GM21423 (cell line): ENCODE results near the gene EMID1.

Experiments
- ATAC-seq: cut with Tn5 transposase; IDR thresholded peaks from one replicate; pipeline ENCODE4 v1.9.1; 2021; ENCODE audit warnings: mild to moderate bottlenecking, moderate library complexity; ENCODE audit not compliant: unreplicated experiment

The EMID1 gene

GRCh38 chr22:29205594-29206371 is at the start of gene EMID1:
EMID1 (plus strand) TSS chr22:29205896; CDS start chr22:29206039, 143 bp downstream.
- no peak for ATAC-seq

- ATAC-seq = no peak
Observed at GRCh38 chr22:29155966-29156365, 49.7 kb upstream of the EMID1 start.

- no peak for ATAC-seq
Observed at GRCh38 chr22:29156507-29156906, 49.2 kb upstream of the EMID1 start.

DNA sequence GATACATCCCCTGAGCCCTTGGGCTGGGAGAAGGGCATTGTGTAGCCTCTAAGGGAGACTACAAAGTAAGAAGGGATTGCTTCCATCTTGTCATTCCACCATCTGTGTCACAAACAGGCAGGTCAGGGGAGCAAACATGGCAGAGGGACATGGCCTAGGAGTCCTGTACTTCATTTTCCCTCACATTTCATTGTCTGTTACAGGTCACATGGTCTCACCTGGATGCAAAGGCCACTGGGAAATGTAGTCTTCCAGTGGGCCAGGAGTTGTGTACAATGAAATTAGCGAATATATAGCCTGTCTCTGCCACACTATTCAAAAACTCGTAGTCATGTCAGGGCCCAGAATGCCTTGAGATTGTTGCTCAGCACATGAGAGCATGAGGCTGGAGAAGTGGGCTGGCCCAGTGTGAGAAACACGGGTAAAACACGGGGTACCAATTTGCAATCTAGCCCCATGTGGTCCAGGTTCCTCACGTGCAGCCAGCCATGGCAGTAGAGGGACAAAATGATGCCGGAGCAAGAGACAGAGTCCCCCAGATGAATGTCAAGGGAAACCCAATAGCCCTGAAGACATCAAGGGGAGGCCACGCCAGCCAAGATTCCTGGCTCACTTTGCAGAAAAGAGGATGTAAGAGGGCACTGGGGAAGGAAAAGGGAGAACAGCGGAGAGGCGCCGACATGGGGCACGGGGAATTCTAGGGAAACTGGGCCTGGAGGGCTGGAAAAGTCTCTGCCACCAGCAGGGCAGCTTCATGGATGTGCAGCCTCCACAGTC is 47.7 kb upstream of the EMID1 start:
- no peak for ATAC-seq

DNA sequence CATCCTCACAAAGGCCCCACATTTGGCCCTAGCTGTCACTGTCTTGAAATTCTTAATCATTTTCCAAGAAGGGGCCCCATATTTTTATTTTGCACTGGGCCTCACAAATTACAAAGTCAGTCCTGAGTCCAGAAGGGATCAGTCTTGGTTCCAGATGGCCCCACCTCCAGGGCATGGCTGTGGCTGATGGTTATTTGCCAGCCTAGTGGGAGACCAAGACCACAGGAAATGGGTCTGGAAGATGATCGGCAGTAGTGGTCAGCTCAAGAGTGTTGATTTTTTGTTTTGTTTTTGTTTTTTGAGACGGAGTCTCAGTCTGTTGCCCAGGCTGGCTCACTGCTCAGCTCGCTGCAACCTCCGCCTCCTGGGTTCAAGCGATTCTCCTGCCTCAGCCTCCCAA is 47.1 kb upstream of the EMID1 start:
- ATAC-seq = no peak

GRCh38 chr22:29163808-29164207 is 41.9 kb upstream of the EMID1 start:
- no peak for ATAC-seq

- ATAC-seq = no peak
Observed at GRCh38 chr22:29165321-29166060, 40.2 kb upstream of the EMID1 start.

DNA sequence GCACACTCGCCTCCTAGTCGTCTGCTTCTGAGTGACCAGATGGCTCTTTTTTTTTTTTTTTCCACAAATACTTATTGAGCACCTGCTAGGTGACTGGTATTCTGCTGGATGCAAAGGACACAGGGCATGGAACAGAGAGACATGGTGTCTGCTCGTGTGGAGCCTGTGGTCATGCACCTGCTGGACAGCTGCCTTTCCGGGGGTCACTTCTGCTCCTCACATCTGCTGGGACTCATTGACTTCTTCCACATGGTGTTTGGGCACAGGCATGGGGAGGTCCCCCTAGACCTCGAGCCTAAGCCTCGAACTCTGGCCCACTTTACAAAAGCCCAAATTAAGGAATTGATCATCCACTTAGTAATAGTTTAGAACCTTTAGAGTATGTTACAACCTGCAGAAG is 39.5 kb upstream of the EMID1 start:
- ATAC-seq = no peak

GRCh38 chr22:29167032-29167911 is 38.4 kb upstream of the EMID1 start:
- peak; percentile 87 for ATAC-seq

DNA sequence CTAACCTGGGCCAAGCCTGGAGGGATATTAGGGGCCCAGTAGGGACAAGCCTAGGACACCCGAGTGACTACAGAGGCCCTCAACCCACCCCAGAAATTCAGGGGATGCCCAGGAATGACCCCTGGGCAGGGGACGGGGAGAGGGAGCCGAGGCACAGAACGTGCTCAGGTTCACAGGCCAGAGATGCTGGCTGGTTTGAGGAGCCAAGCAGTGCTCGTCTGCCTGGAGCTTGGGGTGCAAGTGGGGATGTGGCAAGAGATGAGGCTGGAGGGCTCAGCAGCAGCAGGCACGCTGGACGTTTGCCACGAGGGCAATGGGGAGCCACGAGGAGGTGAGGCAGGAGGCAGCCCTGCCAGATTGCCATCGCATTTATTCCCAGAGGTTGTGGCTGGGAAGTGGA is 34.0 kb upstream of the EMID1 start:
- no peak for ATAC-seq

GRCh38 chr22:29172216-29172615 is 33.5 kb upstream of the EMID1 start:
- ATAC-seq = no peak

GRCh38 chr22:29175312-29175835 is 30.3 kb upstream of the EMID1 start:
- no peak for ATAC-seq

- ATAC-seq = no peak
Observed at GRCh38 chr22:29183971-29184848, 21.5 kb upstream of the EMID1 start.

GRCh38 chr22:29184849-29185490 is 20.7 kb upstream of the EMID1 start:
- ATAC-seq = no peak

- ATAC-seq = no peak
Observed at GRCh38 chr22:29186302-29186701, 19.4 kb upstream of the EMID1 start.

DNA sequence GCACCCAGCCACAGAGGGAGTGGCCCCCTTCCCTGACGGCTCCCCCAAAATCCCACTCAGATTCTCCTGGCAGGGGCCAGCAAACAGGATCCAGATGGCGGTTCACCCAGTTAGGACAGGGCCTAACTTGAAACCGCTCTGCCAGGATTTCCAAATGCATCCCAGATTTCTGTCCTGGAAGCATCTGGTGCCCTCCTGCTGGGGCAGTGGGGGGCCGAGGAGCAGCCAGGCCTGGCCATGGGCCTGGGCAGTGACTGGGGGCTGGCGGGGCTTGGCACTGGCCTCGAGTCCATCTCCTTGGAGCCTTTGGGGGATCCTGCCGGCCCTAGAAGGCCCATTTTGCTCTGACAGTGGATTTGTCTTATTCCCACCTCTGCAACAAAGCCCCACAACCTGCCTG is 17.9 kb upstream of the EMID1 start:
- no peak for ATAC-seq

- no peak for ATAC-seq
Observed at GRCh38 chr22:29190051-29190450, 15.6 kb upstream of the EMID1 start.

DNA sequence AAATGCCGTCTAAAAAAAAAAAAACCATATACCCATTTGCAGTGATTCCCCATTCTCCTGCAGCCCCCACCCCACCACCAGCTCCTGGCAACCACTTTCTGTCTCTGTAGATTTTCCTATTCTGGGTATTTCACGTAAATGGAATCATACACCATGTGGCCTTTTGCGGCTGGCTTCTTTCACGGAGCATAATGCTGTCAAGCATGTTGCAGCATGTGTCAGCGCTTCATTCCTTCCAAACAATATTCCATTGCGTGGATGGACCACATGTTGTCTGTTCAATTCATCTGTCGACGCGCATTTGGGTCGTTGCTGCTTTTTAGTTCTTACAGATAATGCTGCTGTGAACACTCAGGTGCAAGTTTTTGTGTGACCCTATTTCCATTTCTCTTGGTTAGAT is 14.8 kb upstream of the EMID1 start:
- ATAC-seq = no peak

GRCh38 chr22:29193021-29193420 is 12.7 kb upstream of the EMID1 start:
- no peak for ATAC-seq
